ENCODE data around the gene VCL. TPM values are rescaled to one million over a fixed set of nuclear protein-coding genes. Genes with fewer than 3 reads are reported as not detected.
"Not testable (repeated sequence)": the region's sequence is repeated elsewhere in the genome, so short reads cannot be mapped to it uniquely, and the experiment has no call there.

VCL gene
- 10 to 100 TPM; 15.6 to 18.5 TPM for total RNA-seq

- Mint-ChIP-seq H3K27me3 (no peaks in the 10 kb centered on the region), H3K27ac (peak within 1 kb of the TSS; percentile 96), H3K4me3 (peak within 1 kb of the TSS; percentile 98), H3K4me1 (peaks cover 28% of the 10 kb centered on the region), H3K9me3 (no peaks in the 10 kb centered on the region), H3K36me3 (no peaks in the 10 kb centered on the region)
- ATAC-seq (ENCODE audit: low read depth) (peak; percentile 99), DNase-seq (peak; percentile 97)
- POLR2A ChIA-PET: interaction anchor here (0.6 to 1.5 kb wide), 4 partner anchors 14 to 193 kb away, joined by 3 to 5 read pairs (median 4); no protein-coding TSS in a partner anchor
Measured at GRCh38 chr10:73997787-73998622, at the start of gene VCL. TSS of gene VCL (plus strand) at chr10:73998116. CDS start at chr10:73998208, 92 bp downstream.

- POLR2A ChIA-PET: interaction anchor here (0.7 kb wide), 1 partner anchor 50 kb away, joined by 3 read pairs; no protein-coding TSS in a partner anchor
- Mint-ChIP-seq H3K9me3 (no peaks in the 10 kb centered on the region), H3K4me1 (peaks cover 5% of the 10 kb centered on the region), H3K36me3 (no peaks in the 10 kb centered on the region), H3K4me3 (no peak overlapping the region), H3K27me3 (peaks cover 9% of the 10 kb centered on the region), H3K27ac (no peak overlapping the region)
- ATAC-seq (ENCODE audit: low read depth) (no peak), DNase-seq (no peak)
Measured at GRCh38 chr10:73948947-73949633, 48.8 kb upstream of the VCL start.

GRCh38 chr10:73950155-73950948, 47.6 kb upstream of the VCL start:
- Mint-ChIP-seq H3K4me1 (peaks cover 5% of the 10 kb centered on the region), H3K36me3 (no peaks in the 10 kb centered on the region), H3K9me3 (no peaks in the 10 kb centered on the region), H3K27ac (no peak overlapping the region), H3K27me3 (peaks cover 9% of the 10 kb centered on the region), H3K4me3 (no peak overlapping the region)
- ATAC-seq (ENCODE audit: low read depth) (no peak), DNase-seq (no peak)
- POLR2A ChIA-PET: no interaction called here

- Mint-ChIP-seq H3K27me3 (peaks cover 4% of the 10 kb centered on the region), H3K4me1 (peaks cover 25% of the 10 kb centered on the region), H3K9me3 (no peaks in the 10 kb centered on the region), H3K27ac (no peak overlapping the region), H3K36me3 (no peaks in the 10 kb centered on the region), H3K4me3 (no peak overlapping the region)
- no peak for ATAC-seq (ENCODE audit: low read depth)
- POLR2A ChIA-PET: no interaction called here
- no peak for DNase-seq
Measured at GRCh38 chr10:73953665-73954064, 44.3 kb upstream of the VCL start.

GRCh38 chr10:73954737-73955136, 43.2 kb upstream of the VCL start:
- H3K27ac Mint-ChIP-seq: no peak overlapping the region
- peaks cover 4% of the 10 kb centered on the region for H3K27me3 Mint-ChIP-seq
- no peak overlapping the region for H3K4me3 Mint-ChIP-seq
- no peak for DNase-seq
- POLR2A ChIA-PET: no interaction called here
- H3K4me1 Mint-ChIP-seq: peaks cover 30% of the 10 kb centered on the region
- no peaks in the 10 kb centered on the region for H3K9me3 Mint-ChIP-seq
- no peak for ATAC-seq (ENCODE audit: low read depth)
- no peaks in the 10 kb centered on the region for H3K36me3 Mint-ChIP-seq

GRCh38 chr10:73955719-73956118, 42.2 kb upstream of the VCL start:
- H3K4me1 Mint-ChIP-seq: peaks cover 33% of the 10 kb centered on the region
- no peaks in the 10 kb centered on the region for H3K36me3 Mint-ChIP-seq
- H3K27me3 Mint-ChIP-seq: peaks cover 2% of the 10 kb centered on the region
- H3K27ac Mint-ChIP-seq: peak overlapping the region; percentile 61
- DNase-seq (no peak), ATAC-seq (ENCODE audit: low read depth) (no peak)
- H3K9me3 Mint-ChIP-seq: no peaks in the 10 kb centered on the region
- POLR2A ChIA-PET: interaction anchor here (1.4 to 1.7 kb wide), 2 partner anchors 15 to 36 kb away, joined by 6 to 7 read pairs; no protein-coding TSS in a partner anchor
- no peak overlapping the region for H3K4me3 Mint-ChIP-seq

- ATAC-seq (ENCODE audit: low read depth) (peak; percentile 70), DNase-seq (peak; percentile 53)
- H3K27ac Mint-ChIP-seq: peak overlapping the region; percentile 88
- peak overlapping the region; percentile 74 for H3K4me3 Mint-ChIP-seq
- peaks cover 33% of the 10 kb centered on the region for H3K4me1 Mint-ChIP-seq
- no peaks in the 10 kb centered on the region for H3K27me3 Mint-ChIP-seq
- no peaks in the 10 kb centered on the region for H3K9me3 Mint-ChIP-seq
- no peaks in the 10 kb centered on the region for H3K36me3 Mint-ChIP-seq
- POLR2A ChIA-PET: interaction anchor here (0.7 to 1.7 kb wide), 4 partner anchors 16 to 54 kb away, joined by 3 to 7 read pairs (median 6); partner anchors contain the start of gene VCL
Measured at GRCh38 chr10:73956476-73957359, 41.2 kb upstream of the VCL start.

GRCh38 chr10:73959484-73960243, 38.3 kb upstream of the VCL start:
- no peaks in the 10 kb centered on the region for H3K36me3 Mint-ChIP-seq
- POLR2A ChIA-PET: no interaction called here
- peaks cover 5% of the 10 kb centered on the region for H3K27me3 Mint-ChIP-seq
- DNase-seq: no peak
- no peak overlapping the region for H3K27ac Mint-ChIP-seq
- no peak for ATAC-seq (ENCODE audit: low read depth)
- H3K4me1 Mint-ChIP-seq: peaks cover 28% of the 10 kb centered on the region
- no peak overlapping the region for H3K4me3 Mint-ChIP-seq
- no peaks in the 10 kb centered on the region for H3K9me3 Mint-ChIP-seq

- no peak overlapping the region for H3K27ac Mint-ChIP-seq
- ATAC-seq (ENCODE audit: low read depth) (no peak), DNase-seq (no peak)
- H3K27me3 Mint-ChIP-seq: peaks cover 7% of the 10 kb centered on the region
- no peaks in the 10 kb centered on the region for H3K36me3 Mint-ChIP-seq
- H3K9me3 Mint-ChIP-seq: no peaks in the 10 kb centered on the region
- peaks cover 12% of the 10 kb centered on the region for H3K4me1 Mint-ChIP-seq
- POLR2A ChIA-PET: no interaction called here
- no peak overlapping the region for H3K4me3 Mint-ChIP-seq
Measured at GRCh38 chr10:73962386-73962785, 35.5 kb upstream of the VCL start.

- not testable (repeated sequence) for H3K4me3 Mint-ChIP-seq; H3K27ac Mint-ChIP-seq; H3K27me3 Mint-ChIP-seq; H3K9me3 Mint-ChIP-seq; H3K4me1 Mint-ChIP-seq; H3K36me3 Mint-ChIP-seq; ATAC-seq (ENCODE audit: low read depth); DNase-seq
- POLR2A ChIA-PET: interaction anchor here (0.7 kb wide), 1 partner anchor 22 kb away, joined by 3 read pairs; no protein-coding TSS in a partner anchor
Measured at GRCh38 chr10:73963533-73963932, 34.4 kb upstream of the VCL start.

- Mint-ChIP-seq H3K4me1 (peaks cover 3% of the 10 kb centered on the region), H3K27me3 (peaks cover 12% of the 10 kb centered on the region), H3K4me3 (no peak overlapping the region), H3K36me3 (no peaks in the 10 kb centered on the region), H3K9me3 (no peaks in the 10 kb centered on the region), H3K27ac (no peak overlapping the region)
- ATAC-seq (ENCODE audit: low read depth): no peak
- POLR2A ChIA-PET: no interaction called here
- DNase-seq: no peak
Measured at GRCh38 chr10:73964743-73965142, 33.2 kb upstream of the VCL start.

Data from activated naive CD8-positive, alpha-beta T cell treated with anti-CD3 and anti-CD28 coated beads, Interleukin-2, amount 10 ng/mL, durations not matched to agents 7 days and 5 days (primary cell).